Osteoblast (primary cell): ENCODE measurements around the gene TMOD3. TPM values are rescaled to one million over a fixed set of nuclear protein-coding genes. Genes with fewer than 3 reads are reported as not detected.

ENCODE experiments used
- DNase-seq: peaks from one replicate; pipeline ENCODE4 v3.0.0; 2011; ENCODE audit warnings: low spot score, mixed read lengths; ENCODE audit not compliant: insufficient read length; ENCODE audit errors: missing footprints
- H2AFZ ChIP-seq: 2 replicates; pipeline ENCODE4 v1.6.0; 2011; ENCODE audit warnings: mild to moderate bottlenecking, low read length
- H3K27ac ChIP-seq: 2 replicates; pipeline ENCODE4 v1.5.1; 2011; ENCODE audit warnings: mild to moderate bottlenecking, low read depth, low read length, moderate library complexity
- H3K27me3 ChIP-seq: 2 replicates; pipeline ENCODE4 v1.6.0; 2012; ENCODE audit warnings: mild to moderate bottlenecking, control low read depth, inconsistent platforms, low read length, moderate library complexity; ENCODE audit not compliant: insufficient read depth
- H3K36me3 ChIP-seq: 2 replicates; pipeline ENCODE4 v1.5.1; 2011; ENCODE audit warnings: mild to moderate bottlenecking, low read length, control low read depth, moderate library complexity; ENCODE audit not compliant: insufficient read depth
- H3K4me1 ChIP-seq: 2 replicates; pipeline ENCODE4 v1.5.1; 2011; ENCODE audit warnings: mild to moderate bottlenecking, low read length, control low read depth, moderate library complexity; ENCODE audit not compliant: insufficient read depth
- H3K4me2 ChIP-seq: 2 replicates; pipeline ENCODE4 v1.6.0; 2011; ENCODE audit warnings: mild to moderate bottlenecking, low read length; ENCODE audit not compliant: insufficient read depth
- H3K4me3 ChIP-seq: fragments of 200-600 bp; sonication (generic); 3 replicates; pipeline ENCODE4 v1.5.1; 2012; ENCODE audit warnings: mild to moderate bottlenecking, low read length, inconsistent platforms; ENCODE audit not compliant: insufficient read depth
- H3K79me2 ChIP-seq: 2 replicates; pipeline ENCODE4 v1.6.0; 2012; ENCODE audit warnings: mild to moderate bottlenecking, low read length, control low read depth, inconsistent platforms; ENCODE audit not compliant: insufficient read depth
- H3K9me3 ChIP-seq: 2 replicates; pipeline ENCODE4 v1.5.1; 2011; ENCODE audit warnings: low read depth, low read length, control low read depth
- H4K20me1 ChIP-seq: 2 replicates; pipeline ENCODE4 v1.6.0; 2012; ENCODE audit warnings: mild to moderate bottlenecking, low read length, control low read depth; ENCODE audit not compliant: insufficient read depth
- CTCF ChIP-seq: IDR thresholded peaks from 2 replicates; pipeline ENCODE4 v1.5.1; 2011; ENCODE audit warnings: mild to moderate bottlenecking, low read depth, low read length, moderate library complexity; ENCODE audit errors: extremely low read depth
- total RNA-seq: library from RNA; depleted of rRNA; stranded (reverse); fragments of >200 nt; gene quantifications from 2 replicates; pipeline ENCODE4 v1.2.3, GENCODE V29; 2012

TMOD3 gene
- total RNA-seq, 1 donor = 44.5 TPM

DNA sequence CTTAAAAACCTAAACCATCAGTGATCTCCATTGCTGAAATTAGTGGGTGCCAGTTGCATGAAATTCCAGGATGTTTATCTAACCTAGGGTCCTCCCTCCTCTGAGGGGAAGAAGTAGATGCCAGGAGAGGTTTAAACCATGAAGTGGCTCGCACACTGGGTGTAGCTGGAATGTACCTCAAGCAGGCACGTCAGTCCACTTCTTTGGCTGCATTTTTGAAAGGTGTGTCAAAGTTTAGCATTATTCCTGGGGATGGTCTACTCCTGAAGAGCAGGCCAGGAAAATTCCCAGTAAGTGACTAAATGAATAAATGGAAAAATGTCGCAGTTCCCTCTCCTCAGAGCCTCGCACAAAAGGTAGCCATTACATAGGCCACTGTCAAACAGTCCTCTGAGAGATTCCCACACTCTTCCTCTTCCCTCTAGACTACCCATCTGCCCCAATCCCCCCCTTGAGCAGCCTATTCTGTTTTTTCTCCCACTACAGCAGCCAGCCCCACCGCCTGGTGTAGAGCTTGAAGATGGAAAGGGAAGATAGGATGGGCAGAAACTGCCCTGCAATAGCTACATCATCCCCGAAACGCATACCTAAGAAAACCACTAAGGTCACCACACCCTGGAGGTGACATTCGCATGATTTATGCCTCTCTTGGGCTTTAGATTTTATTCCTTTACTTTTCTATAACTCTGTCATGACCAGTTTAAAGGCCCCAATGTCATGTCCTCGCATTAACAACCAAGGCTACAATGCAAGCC is 655 bp upstream of the TMOD3 start:
- no peaks in the 10 kb centered on the region for H3K36me3 ChIP-seq
- no peaks in the 10 kb centered on the region for H3K27me3 ChIP-seq
- H2AFZ ChIP-seq = peak overlapping the region; percentile 90
- no peak overlapping the region for H3K4me3 ChIP-seq
- H4K20me1 ChIP-seq = peaks cover 13% of the 10 kb centered on the region
- peak overlapping the region; percentile 85 for H3K4me2 ChIP-seq
- peaks cover 9% of the 10 kb centered on the region for H3K4me1 ChIP-seq
- no peak for TF ChIP-seq CTCF
- H3K79me2 ChIP-seq = peaks cover 43% of the 10 kb centered on the region
- no peaks in the 10 kb centered on the region for H3K9me3 ChIP-seq
- H3K27ac ChIP-seq = no peak overlapping the region
- no peak for DNase-seq

GRCh38 chr15:51830276-51830806 is 888 bp downstream of the TMOD3 start:
- Histone ChIP-seq H3K9me3 (no peaks in the 10 kb centered on the region), H3K36me3 (no peaks in the 10 kb centered on the region), H2AFZ (peak overlapping the region; percentile 90), H3K27me3 (no peaks in the 10 kb centered on the region), H3K79me2 (peaks cover 59% of the 10 kb centered on the region), H3K4me2 (peak overlapping the region; percentile 85), H3K4me1 (peaks cover 10% of the 10 kb centered on the region), H4K20me1 (peaks cover 20% of the 10 kb centered on the region), H3K27ac (peak overlapping the region; percentile 56), H3K4me3 (peak overlapping the region; percentile 95)
- peak; percentile 81 for DNase-seq
- TF ChIP-seq CTCF = no peak

GRCh38 chr15:51833772-51834171 is 4.3 kb downstream of the TMOD3 start:
- no peaks in the 10 kb centered on the region for H3K27me3 ChIP-seq
- H3K36me3 ChIP-seq = no peaks in the 10 kb centered on the region
- H2AFZ ChIP-seq = no peak overlapping the region
- no peak overlapping the region for H3K4me3 ChIP-seq
- no peak overlapping the region for H3K4me2 ChIP-seq
- no peak for DNase-seq
- H3K79me2 ChIP-seq = peaks cover 92% of the 10 kb centered on the region
- H3K9me3 ChIP-seq = no peaks in the 10 kb centered on the region
- peaks cover 23% of the 10 kb centered on the region for H3K4me1 ChIP-seq
- H4K20me1 ChIP-seq = peaks cover 31% of the 10 kb centered on the region
- no peak overlapping the region for H3K27ac ChIP-seq
- no peak for TF ChIP-seq CTCF

DNA sequence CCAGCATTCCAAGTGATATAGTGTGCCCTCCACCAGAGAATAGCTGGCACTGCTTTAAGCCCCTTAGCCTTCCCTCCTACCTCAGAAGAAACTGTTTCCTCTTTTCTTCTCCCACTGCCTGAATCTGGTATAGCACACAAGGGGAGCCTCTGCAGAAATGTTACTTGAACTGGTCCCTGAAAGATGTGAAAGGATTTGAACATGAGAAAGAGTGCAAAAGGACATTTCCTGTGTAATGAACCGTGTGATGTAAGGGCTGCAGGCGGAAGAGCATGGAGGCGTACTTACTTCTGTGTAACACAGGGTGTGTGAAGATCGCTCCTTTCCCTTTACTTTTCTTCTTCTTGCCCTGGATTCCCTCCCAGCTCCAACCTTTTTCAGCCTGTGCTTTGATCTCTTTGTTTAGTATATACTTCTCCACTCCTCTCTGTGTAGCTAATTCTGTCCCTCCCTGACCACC is 8.4 kb downstream of the TMOD3 start:
- peaks cover 17% of the 10 kb centered on the region for H3K4me1 ChIP-seq

More for the DNA sequence above, 8.4 kb downstream of the TMOD3 start:
- Histone ChIP-seq H4K20me1 (peaks cover 29% of the 10 kb centered on the region), H3K27ac (no peak overlapping the region), H2AFZ (no peak overlapping the region), H3K9me3 (no peaks in the 10 kb centered on the region), H3K79me2 (peaks cover 98% of the 10 kb centered on the region), H3K27me3 (no peaks in the 10 kb centered on the region), H3K4me3 (no peak overlapping the region), H3K4me2 (no peak overlapping the region), H3K36me3 (no peaks in the 10 kb centered on the region)
- DNase-seq = no peak
- no peak for TF ChIP-seq CTCF
